ENCODE data around the gene SFXN3.

SFXN3 gene

GRCh38 chr10:100986952-100987684 lies 43.9 kb upstream of the SFXN3 start, which contains the start of the genes MRPL43 and TWNK:
Gene MRPL43 (minus strand): TSS chr10:100987497. CDS start chr10:100987443, 54 bp downstream.
Gene TWNK (plus strand): TSS chr10:100987543. CDS start chr10:100988211, 668 bp downstream.
- Histone ChIP-seq H3K79me2 (ENCODE audit: insufficient read depth, low read length) (peaks cover 56% of the 10 kb centered on the region), H3K9me3 (ENCODE audit: insufficient read depth, low read length, severe bottlenecking) (no peaks in the 10 kb centered on the region), H4K20me1 (ENCODE audit: insufficient read depth, low read length) (peaks cover 37% of the 10 kb centered on the region; the same call in 1 of the 2 replicates), H3K36me3 (ENCODE audit: insufficient read depth, low read length) (peaks cover 55% of the 10 kb centered on the region), H3K27me3 (ENCODE audit: insufficient read depth, low read length, poor library complexity) (no peaks in the 10 kb centered on the region), H3K4me1 (ENCODE audit: insufficient read depth, low read length) (peaks cover 49% of the 10 kb centered on the region), H3K27ac (ENCODE audit: low read length) (peak within 1 kb of the TSS; percentile 90), H3K9ac (ENCODE audit: low read depth, low read length) (peak within 1 kb of the TSS; percentile 86), H2AFZ (ENCODE audit: low read depth, low read length) (peak within 1 kb of the TSS; percentile 98), H3K4me3 (ENCODE audit: low read depth in 1 of 2, low read length in 2 of 2) (peak within 1 kb of the TSS; percentile 95), H3K4me2 (ENCODE audit: insufficient read depth, low read length) (peak within 1 kb of the TSS; percentile 99)
- ATAC-seq (ENCODE audit: insufficient read depth, low read depth), result peak; percentile 97
- DNase-seq, result peak; percentile 88
- TF ChIP-seq CTCF (IDR thresholded peaks at IDR 0.05; ENCODE audit: borderline replicate concordance, extremely low read depth, low read length, poor library complexity, severe bottlenecking), result no peak
- TF ChIP-seq EZH2 (IDR thresholded peaks at IDR 0.05; ENCODE audit: borderline replicate concordance, low read depth, low read length, severe bottlenecking), result no peak

GRCh38 chr10:100987685-100988049 lies 43.4 kb upstream of the SFXN3 start:
- ATAC-seq (ENCODE audit: insufficient read depth, low read depth) (peak; percentile 43), DNase-seq (no peak)
- no peaks in the 10 kb centered on the region for H3K9me3 ChIP-seq (ENCODE audit: insufficient read depth, low read length, severe bottlenecking)
- H2AFZ ChIP-seq (ENCODE audit: low read depth, low read length), result peak overlapping the region; percentile 98
- peak overlapping the region; percentile 95 for H3K4me3 ChIP-seq (ENCODE audit: low read depth in 1 of 2, low read length in 2 of 2)
- TF ChIP-seq CTCF (IDR thresholded peaks at IDR 0.05; ENCODE audit: borderline replicate concordance, extremely low read depth, low read length, poor library complexity, severe bottlenecking) (no peak), EZH2 (IDR thresholded peaks at IDR 0.05; ENCODE audit: borderline replicate concordance, low read depth, low read length, severe bottlenecking) (no peak)
- H3K79me2 ChIP-seq (ENCODE audit: insufficient read depth, low read length), result peaks cover 56% of the 10 kb centered on the region
- peak overlapping the region; percentile 99 for H3K4me2 ChIP-seq (ENCODE audit: insufficient read depth, low read length)
- peak overlapping the region; percentile 90 for H3K27ac ChIP-seq (ENCODE audit: low read length)
- H3K4me1 ChIP-seq (ENCODE audit: insufficient read depth, low read length), result peaks cover 49% of the 10 kb centered on the region
- H3K36me3 ChIP-seq (ENCODE audit: insufficient read depth, low read length), result peaks cover 55% of the 10 kb centered on the region
- peak overlapping the region; percentile 86 for H3K9ac ChIP-seq (ENCODE audit: low read depth, low read length)
- H4K20me1 ChIP-seq (ENCODE audit: insufficient read depth, low read length), result peaks cover 37% of the 10 kb centered on the region; the same call in 1 of the 2 replicates
- no peaks in the 10 kb centered on the region for H3K27me3 ChIP-seq (ENCODE audit: insufficient read depth, low read length, poor library complexity)

- peaks cover 56% of the 10 kb centered on the region for H3K79me2 ChIP-seq (ENCODE audit: insufficient read depth, low read length)
- peak overlapping the region; percentile 95; a peak in 3 of 4 replicates for H3K4me3 ChIP-seq (ENCODE audit: low read depth in 1 of 2, low read length in 2 of 2)
- no peak for ATAC-seq (ENCODE audit: insufficient read depth, low read depth)
- no peak for DNase-seq
- H4K20me1 ChIP-seq (ENCODE audit: insufficient read depth, low read length), result peaks cover 37% of the 10 kb centered on the region; the same call in 1 of the 2 replicates
- H3K9me3 ChIP-seq (ENCODE audit: insufficient read depth, low read length, severe bottlenecking), result no peaks in the 10 kb centered on the region
- H3K27me3 ChIP-seq (ENCODE audit: insufficient read depth, low read length, poor library complexity), result no peaks in the 10 kb centered on the region
- H3K4me1 ChIP-seq (ENCODE audit: insufficient read depth, low read length), result peaks cover 49% of the 10 kb centered on the region
- peak overlapping the region; percentile 90 for H3K27ac ChIP-seq (ENCODE audit: low read length)
- H3K9ac ChIP-seq (ENCODE audit: low read depth, low read length), result peak overlapping the region; percentile 86
- H3K36me3 ChIP-seq (ENCODE audit: insufficient read depth, low read length), result peaks cover 60% of the 10 kb centered on the region
- peak overlapping the region; percentile 99 for H3K4me2 ChIP-seq (ENCODE audit: insufficient read depth, low read length)
- TF ChIP-seq CTCF (IDR thresholded peaks at IDR 0.05; ENCODE audit: borderline replicate concordance, extremely low read depth, low read length, poor library complexity, severe bottlenecking), result no peak
- TF ChIP-seq EZH2 (IDR thresholded peaks at IDR 0.05; ENCODE audit: borderline replicate concordance, low read depth, low read length, severe bottlenecking), result no peak
- peak overlapping the region; percentile 98; the same call in 1 of the 2 replicates for H2AFZ ChIP-seq (ENCODE audit: low read depth, low read length)
Observed at GRCh38 chr10:100988166-100988565, 42.9 kb upstream of the SFXN3 start.

All from DND-41 (cell line).